HPDE6-E6E7 (cell line): Measurements from ENCODE around the gene ANAPC15.

Experiments used
- DNase-seq: peaks from one replicate; pipeline ENCODE4 v3.0.0; 2011; ENCODE audit warnings: missing footprints; ENCODE audit errors: extremely low spot score

ANAPC15 gene

GRCh38 chr11:72085621-72086351 lies 26.7 kb downstream of the ANAPC15 start:
- DNase-seq = no peak

- no peak for DNase-seq
Measured at GRCh38 chr11:72084965-72085364, 27.5 kb downstream of the ANAPC15 start.

DNA sequence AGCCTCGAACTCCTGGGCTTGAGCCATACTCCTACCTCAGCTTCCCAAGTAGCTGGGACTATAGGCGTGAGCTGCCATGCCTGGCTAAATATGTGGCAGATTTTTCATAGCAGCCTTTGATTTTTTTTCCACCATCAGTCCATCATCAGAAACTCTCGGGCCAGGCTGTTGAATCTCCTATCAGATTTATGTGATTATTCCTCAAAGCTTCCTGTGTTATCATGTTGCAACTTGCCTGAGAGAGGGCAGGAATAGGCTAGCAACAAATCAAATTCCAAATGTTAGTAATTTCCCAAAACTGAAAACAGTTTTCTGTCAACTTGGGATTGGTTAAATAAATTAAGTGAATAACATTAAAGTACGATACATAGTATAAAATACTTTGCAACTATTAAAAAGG lies 28.4 kb downstream of the ANAPC15 start:
- peak; percentile 33 for DNase-seq

DNA sequence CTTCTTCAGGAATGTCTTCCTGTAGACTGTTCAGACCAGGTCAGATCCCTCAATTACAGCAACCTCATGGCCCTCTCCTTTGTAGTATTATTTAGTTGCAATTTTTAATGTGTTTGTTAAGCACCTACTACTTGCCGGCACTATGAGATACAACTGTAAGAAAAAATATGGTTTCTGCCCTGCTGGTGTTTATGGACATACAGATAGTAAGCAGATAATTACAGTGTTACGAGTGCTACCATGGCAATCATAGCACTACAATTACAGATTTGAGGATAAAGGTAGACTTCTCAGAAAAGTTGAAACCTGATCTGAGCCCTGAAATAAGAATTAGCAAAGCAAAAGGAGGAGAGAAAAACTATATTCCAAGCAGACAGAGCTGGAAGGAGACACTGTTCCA lies 29.1 kb downstream of the ANAPC15 start:
- no peak for DNase-seq

DNA sequence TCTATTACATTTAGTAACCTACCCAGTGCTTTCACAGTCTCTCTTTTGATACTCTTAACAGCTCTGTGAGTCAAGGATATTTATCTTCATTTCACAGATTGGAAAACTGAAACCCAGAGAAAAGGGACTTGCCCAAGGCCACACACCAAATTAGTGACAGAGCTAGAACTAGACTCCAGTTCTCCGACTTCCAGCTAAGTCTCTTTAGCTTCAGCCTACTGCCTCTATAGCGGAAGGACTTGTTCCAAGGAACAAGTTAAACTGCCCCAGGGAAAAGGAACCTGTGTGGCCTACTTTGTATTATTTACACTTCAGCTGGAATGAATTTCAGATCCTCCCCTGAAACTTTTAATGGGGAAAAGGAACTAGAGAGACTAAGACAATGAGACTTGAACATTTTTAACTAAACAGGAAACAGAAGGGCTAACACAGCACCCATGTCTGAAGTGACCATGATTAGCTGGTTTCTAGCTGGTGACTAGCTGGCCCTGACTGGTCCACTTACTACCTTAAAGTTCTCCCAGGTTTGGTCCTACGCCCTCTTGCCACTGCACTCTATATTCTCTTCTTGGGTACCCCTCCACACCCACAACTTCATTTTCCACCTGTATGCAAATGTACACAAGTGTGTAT lies 30.6 kb downstream of the ANAPC15 start:
- DNase-seq = no peak

DNA sequence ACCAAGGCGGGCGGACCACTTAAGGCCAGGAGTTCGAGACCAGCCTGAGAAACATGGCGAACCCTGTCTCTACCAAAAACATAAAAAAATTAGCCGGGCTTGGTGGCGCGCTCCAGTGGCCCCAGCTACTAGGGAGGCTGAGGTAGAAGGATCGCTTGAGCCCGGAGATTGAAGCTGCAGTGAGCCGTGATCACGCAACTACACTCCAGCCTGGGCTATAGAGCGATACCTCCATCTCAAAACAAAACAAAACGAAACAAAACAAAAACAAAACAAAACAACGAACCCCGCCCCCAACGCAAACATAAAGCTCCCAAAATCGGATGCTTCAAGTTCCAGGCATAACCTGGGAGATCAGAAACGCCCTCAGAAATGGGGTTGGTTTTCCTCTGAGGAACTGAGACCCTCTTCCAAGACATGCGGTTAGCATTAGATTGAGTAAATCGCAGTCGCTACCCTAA lies 31.3 kb downstream of the ANAPC15 start:
- DNase-seq = no peak

GRCh38 chr11:72080326-72081183 lies 31.9 kb downstream of the ANAPC15 start, which contains the start of the genes LRRC51 and NUMA1:
Gene LRRC51, plus strand, starts transcription at chr11:72080850. Its CDS starts 8,234 bp downstream, at chr11:72089084.
Gene NUMA1, minus strand, starts transcription at chr11:72080542. Its CDS starts 44,599 bp downstream, at chr11:72035943.
- DNase-seq = peak; percentile 96

DNA sequence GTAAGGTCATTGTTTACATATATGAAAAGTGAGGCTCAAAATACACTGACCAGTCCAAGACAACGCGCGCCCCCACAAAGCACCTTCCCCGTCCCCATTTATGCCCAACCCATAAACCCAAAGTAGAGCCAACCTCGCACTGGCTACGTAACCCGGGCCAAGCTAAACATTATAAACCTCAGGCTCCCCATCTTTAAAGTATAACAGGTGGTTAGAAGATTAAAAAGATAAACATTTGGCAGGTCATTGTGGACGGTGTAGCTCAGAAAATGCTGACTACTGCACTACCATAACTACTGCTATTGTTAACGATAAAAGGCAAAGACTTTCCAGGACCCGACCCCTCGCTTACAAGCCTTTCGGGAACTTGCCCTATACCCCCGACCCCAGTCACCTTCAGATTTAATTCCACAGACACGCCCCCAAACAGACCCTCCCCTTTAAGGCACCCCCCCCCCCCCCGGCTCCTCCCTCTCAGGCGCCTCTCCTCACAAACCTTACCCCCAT lies 32.6 kb downstream of the ANAPC15 start:
- DNase-seq = peak; percentile 34

DNA sequence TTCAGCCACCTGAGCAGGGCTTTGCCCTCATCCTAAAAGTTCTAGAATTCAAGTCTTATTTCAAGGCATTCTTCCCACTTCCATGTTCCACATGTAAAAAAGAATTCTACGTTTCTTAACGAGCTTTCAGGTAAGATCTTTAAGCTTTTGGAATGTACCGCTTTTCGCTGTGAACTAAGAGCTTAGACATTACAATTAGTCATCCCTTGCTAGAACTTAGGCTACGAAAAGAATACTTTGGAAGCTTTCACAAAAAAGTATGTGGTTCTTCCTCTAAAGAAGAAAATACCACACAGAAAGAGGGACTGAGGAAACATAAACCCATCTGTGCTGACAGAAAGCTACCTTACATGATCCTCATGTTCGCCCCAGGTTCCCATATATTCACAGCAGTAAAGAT lies 34.0 kb downstream of the ANAPC15 start:
- DNase-seq = no peak

DNA sequence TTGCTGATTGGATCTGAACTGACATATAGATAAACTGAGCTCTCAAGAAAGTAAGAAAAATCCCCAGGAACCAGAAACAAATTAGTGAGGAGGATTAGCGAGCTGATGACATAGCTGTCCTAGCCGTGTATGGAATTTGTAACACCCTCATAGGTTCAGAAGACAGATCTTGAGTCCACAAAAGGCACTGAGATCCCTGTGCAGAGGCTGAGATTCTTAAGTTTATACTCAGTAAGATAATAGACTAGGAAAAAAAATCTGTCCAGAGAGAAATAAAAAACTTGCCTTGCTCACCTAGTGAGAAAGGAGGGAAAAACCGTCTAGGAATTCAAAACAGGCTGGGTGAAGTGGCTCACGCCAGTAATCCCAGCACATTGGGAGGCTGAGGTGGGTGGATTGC lies 36.7 kb downstream of the ANAPC15 start:
- DNase-seq = no peak

- no peak for DNase-seq
Measured at GRCh38 chr11:72075109-72075508, 37.4 kb downstream of the ANAPC15 start.

GRCh38 chr11:72072348-72072747 lies 40.1 kb downstream of the ANAPC15 start:
- DNase-seq = peak; percentile 52

- DNase-seq = no peak
Measured at GRCh38 chr11:72070491-72070890, 42.0 kb downstream of the ANAPC15 start.

DNA sequence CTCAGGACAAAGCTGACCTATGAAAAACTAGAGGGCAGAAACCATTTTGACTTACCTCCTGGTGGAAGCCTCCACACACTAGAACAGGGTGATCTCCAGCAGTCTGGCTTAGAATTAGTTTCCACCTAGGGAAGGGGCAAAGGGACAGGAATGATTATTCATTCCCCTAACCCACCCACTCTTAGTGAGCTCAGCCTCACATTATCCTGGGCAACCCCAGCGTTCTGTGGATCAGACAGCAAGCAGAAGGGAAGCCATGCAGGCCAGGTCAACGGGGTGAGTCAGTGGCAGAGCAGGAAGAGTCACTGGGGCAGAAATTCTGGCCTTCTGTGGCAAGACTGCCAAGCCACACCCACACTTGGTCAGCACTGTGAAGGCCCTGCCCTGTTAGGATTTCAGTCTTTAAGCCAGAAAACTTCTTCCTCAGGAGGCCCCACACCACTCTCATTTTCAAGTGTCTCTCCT lies 42.7 kb downstream of the ANAPC15 start:
- peak; percentile 81 for DNase-seq

DNA sequence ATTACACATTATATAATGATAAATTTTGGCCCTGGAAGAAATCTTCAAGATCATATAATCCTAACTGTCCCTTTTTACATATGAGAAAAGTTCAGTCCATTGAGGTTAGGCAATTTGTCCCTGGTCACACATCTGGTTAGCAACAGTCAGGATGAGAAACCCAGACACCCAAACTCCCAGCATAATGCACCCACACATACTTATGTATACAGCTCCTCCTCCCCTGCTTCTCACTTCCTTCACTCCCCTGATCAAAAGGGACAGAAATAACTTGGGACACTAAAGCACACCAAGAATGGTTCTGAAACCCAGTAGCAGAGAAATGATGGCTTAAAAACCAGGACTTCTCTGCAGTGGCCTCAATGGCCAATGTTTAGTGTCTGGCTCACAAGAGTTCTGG lies 43.3 kb downstream of the ANAPC15 start:
- DNase-seq = no peak

- DNase-seq = no peak
Measured at GRCh38 chr11:72067676-72068075, 44.8 kb downstream of the ANAPC15 start.

DNA sequence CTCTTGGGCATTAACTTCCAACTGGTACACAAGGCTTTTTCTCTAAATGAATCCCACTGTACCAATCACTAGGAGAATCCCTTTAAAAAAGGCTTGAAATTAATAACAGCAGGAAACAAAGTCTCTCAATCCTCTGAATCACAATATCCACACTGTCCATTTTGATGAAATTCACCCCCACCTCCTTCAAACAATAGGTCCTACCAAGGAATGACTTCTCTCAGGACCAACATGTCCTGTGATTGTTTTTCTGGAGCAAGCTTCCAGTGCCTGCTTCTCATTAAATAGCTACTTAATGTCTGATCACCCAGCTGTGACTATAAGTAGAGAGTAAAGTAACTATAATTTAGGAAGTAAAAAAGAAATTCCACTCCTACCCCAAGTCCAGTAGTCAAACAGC lies 45.2 kb downstream of the ANAPC15 start:
- DNase-seq = no peak

DNA sequence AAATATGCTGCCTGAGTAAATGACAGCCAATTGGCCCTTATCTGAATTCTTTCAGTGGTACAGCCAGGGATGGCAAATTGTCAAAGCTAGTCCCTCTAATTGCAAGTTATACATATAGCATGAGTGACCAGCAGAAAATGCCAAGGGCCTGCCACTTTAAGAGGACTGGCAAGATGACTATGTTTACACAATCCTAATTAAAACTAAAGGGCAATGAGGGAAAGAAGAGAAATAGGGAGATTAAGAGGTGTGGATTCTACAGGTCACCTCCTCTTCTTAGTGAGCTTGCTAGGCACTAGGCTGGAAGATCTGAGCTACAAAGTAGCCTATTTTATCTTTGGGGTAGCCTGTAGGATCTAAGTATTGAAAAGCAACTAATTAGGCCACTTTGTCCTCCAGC lies 45.6 kb downstream of the ANAPC15 start:
- no peak for DNase-seq

DNA sequence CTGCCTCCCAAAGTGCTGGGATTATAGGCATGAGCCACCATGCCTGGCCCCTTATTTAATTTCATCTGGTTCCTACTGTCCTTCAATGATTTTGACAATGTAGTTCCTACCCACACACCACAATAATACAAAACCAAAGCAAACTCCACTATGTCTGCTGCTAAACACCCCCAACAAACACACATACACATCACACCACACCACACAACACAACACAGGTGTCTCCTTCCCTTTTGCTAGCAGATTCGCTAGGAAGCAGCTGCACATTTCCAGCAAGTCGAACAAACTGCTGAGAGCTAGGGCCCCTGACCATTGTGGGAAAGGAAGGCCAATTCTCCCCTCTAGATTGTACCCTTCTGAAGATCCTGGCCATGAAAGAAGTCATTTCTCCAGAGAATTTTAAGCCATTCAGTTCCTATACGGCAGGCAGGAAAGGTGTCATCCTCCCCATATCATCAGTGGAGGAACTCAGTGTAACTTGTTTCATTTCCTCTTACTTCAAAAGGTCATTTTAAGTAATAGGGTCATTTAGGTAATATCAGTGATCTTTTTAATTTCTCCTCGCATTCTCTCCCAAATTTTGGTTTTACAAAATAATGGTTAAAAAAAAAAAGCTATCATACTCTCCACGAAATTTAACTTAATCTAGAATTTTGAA lies 50.6 kb downstream of the ANAPC15 start:
- DNase-seq = no peak
